Adrenal gland (tissue), 12 donors: ENCODE measurements around the gene MYCL. TPM values are rescaled to one million over a fixed set of nuclear protein-coding genes. Genes with fewer than 3 reads are reported as not detected.
A peak's percentile ranks its signal among the peaks of the same experiment; 100 is the strongest.
"Not testable (repeated sequence)": the region's sequence is repeated elsewhere in the genome, so short reads cannot be mapped to it uniquely, and the experiment has no call there.

ENCODE experiments used
- DNase-seq, 7 donors: peaks; one replicate each; pipeline ENCODE4 v3.0.0-alpha.2; 2019 to 2020
- H3K27ac ChIP-seq, 5 donors: fragments of 200-600 bp; sonication (generic) in 4 of 5; 1 replicate in 3 of 5; 2 replicates in 2 of 5; pipeline versions ENCODE4 v1.5.1 to v1.8.0; 2016 to 2020; ENCODE audit warnings: mild to moderate bottlenecking in 1 of 5
- H3K27me3 ChIP-seq: fragments of 200-600 bp; 2 replicates; pipeline ENCODE4 v1.8.0; 2021
- H3K36me3 ChIP-seq, 2 donors: fragments of 200-600 bp; replicated peaks in 1 of 2; 1 replicate in 1 of 2; 2 replicates in 1 of 2; pipeline versions ENCODE4 v1.5.1 to v1.8.0; 2018 to 2022
- H3K4me1 ChIP-seq, 2 donors: fragments of 200-600 bp; replicated peaks in 1 of 2; 1 replicate in 1 of 2; 2 replicates in 1 of 2; pipeline versions ENCODE4 v1.5.1 to v1.8.0; 2018 to 2021
- H3K4me3 ChIP-seq, 4 donors: fragments of 200-600 bp; sonication (generic) in 3 of 4; one replicate each; pipeline ENCODE4 v1.5.1; 2016 to 2018
- H3K9me3 ChIP-seq, 3 donors: fragments of 200-600 bp; sonication (generic) in 1 of 3; replicated peaks in 1 of 3; 1 replicate in 2 of 3; 2 replicates in 1 of 3; pipeline versions ENCODE4 v1.5.1 to v1.8.0; 2016 to 2021
- POLR2A ChIP-seq, 2 donors: fragments of 450-650 bp; IDR thresholded peaks; one replicate each; pipeline ENCODE4 v1.6.1; 2017; ENCODE audit warnings: antibody characterized with exemption in 2 of 2, mild to moderate bottlenecking in 2 of 2, moderate library complexity in 1 of 2
- WGBS, 4 donors: extraction: QIAGEN DNeasy Blood & Tissue Kit in 2 of 4; methylation state at CpG; one replicate each; pipeline versions ENCODE4 v1.1.5 to v1.1.7; 2013 to 2017; 5-methylcytosine and 5-hydroxymethylcytosine counted together
- intact Hi-C, 2 donors: fragments of 100-400 bp; cut with DNase I; formaldehyde crosslinking; loops; one replicate each; pipeline versions ENCODE4 v1.14.1 to v1.15.0; 2022 to 2023
- polyA plus RNA-seq, 3 donors: library from polyadenylated mRNA; stranded (reverse); fragments of 200-250 nt in 2 of 3; fragments of 350-450 nt in 1 of 3; fragmentation: Illumina TruSeq in 1 of 3; extraction: RNeasy Lipid Tissue Mini Kit (QIAGEN cat#74804) in 1 of 3; gene quantifications; one replicate each; pipeline ENCODE4 v1.2.3, GENCODE V29; 2013 to 2014
- total RNA-seq, 9 donors: library from RNA; depleted of rRNA in 4 of 9; stranded (reverse); fragments of >200 nt in 4 of 9; fragments of 120-200 nt in 1 of 9; fragmentation: NEBNext Ultra II Directional in 1 of 9; extraction: Animal tissue kit (Norgen Biotek cat#: 25700) in 1 of 9; gene quantifications; one replicate each; pipeline versions ENCODE4 v1.1.0 to v1.2.4, GENCODE V29; 2013 to 2023
- TF ChIP-seq, protein P1 (sequence below), 6 experiments: fragments of 450-650 bp in 4 of 6; fragments of 200-600 bp in 2 of 6; sonication (generic) in 1 of 6; IDR thresholded peaks; 1 replicate in 5 of 6; 2 replicates in 1 of 6; pipeline versions ENCODE4 v1.5.1 to v1.8.0; 2016 to 2021; ENCODE audit warnings: antibody characterized with exemption in 6 of 6, mild to moderate bottlenecking in 2 of 6, moderate library complexity in 1 of 6
- donor health status: healthy with polysubstance abuse.
- donor health status: Bipolar disorder and iron deficiency.
- donor health status: DM: yes; HTN: yes; CAD: no.
- donor health status: DM: no; HTN: no; CAD: no.
- donor health status: DM: no; HTN: no; CAD: no.
- donor health status: DM: yes; HTN: yes; CAD: no.

The MYCL gene
- total and polyA plus RNA-seq, 12 donors = 0.07 to 0.69 (median 0.36) TPM; not detected in 1

DNA sequence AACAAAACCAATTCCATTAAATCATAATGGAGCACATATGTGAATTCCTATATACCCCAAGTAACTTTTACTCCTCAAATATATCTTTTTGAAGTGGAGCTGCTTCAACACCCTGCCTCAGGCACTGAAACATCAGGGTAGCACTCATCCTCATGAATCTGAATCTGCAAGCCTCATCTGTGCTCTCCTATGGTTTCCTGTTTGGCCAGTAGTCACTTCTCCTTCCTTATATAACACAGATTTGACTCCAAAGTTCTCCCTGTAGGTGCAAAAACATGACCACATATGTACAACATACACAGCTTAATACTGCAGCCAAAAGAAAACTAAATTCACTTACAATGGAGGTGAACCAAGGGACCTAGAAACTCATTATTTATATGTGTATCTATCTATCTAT lies 25.6 kb downstream of the MYCL start:
- TF ChIP-seq, protein P1, sequence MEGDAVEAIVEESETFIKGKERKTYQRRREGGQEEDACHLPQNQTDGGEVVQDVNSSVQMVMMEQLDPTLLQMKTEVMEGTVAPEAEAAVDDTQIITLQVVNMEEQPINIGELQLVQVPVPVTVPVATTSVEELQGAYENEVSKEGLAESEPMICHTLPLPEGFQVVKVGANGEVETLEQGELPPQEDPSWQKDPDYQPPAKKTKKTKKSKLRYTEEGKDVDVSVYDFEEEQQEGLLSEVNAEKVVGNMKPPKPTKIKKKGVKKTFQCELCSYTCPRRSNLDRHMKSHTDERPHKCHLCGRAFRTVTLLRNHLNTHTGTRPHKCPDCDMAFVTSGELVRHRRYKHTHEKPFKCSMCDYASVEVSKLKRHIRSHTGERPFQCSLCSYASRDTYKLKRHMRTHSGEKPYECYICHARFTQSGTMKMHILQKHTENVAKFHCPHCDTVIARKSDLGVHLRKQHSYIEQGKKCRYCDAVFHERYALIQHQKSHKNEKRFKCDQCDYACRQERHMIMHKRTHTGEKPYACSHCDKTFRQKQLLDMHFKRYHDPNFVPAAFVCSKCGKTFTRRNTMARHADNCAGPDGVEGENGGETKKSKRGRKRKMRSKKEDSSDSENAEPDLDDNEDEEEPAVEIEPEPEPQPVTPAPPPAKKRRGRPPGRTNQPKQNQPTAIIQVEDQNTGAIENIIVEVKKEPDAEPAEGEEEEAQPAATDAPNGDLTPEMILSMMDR (IDR thresholded peaks at IDR 0.05) = no peak
- no peak for TF ChIP-seq POLR2A (IDR thresholded peaks at IDR 0.05)
- no peak overlapping the region for H3K4me3 ChIP-seq
- no peaks in the 10 kb centered on the region for H3K27me3 ChIP-seq
- no peak for DNase-seq
- peaks cover 18 to 33% of the 10 kb centered on the region in 2 donors for H3K4me1 ChIP-seq
- intact Hi-C loops = no loop called here
- no peaks in the 10 kb centered on the region for H3K36me3 ChIP-seq
- no peaks in the 10 kb centered on the region for H3K9me3 ChIP-seq
- no peak overlapping the region for H3K27ac ChIP-seq

DNA sequence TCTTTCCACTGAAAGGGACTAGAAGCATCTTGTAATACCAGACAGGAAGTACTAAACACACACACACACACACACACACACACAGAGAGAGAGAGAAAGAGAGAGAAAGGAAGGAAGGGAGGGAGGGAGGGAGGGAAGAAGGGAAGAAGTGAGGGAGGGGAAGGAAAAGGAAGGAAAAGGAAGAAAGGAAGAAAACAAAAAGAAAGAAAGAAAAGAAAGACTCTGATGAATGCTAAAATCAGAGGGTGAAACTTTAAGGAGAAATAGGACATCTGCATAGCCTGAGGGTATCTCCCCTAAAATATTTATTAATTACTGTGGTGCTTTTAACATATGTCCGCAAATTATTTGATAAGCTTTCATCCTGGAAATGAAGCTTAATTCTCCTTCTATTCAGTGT lies 29.0 kb downstream of the MYCL start:
- intact Hi-C loops = no loop called here
- H3K27me3 ChIP-seq = no peaks in the 10 kb centered on the region
- no peaks in the 10 kb centered on the region for H3K36me3 ChIP-seq
- peaks cover 12 to 20% of the 10 kb centered on the region in 2 donors for H3K4me1 ChIP-seq
- no peak for DNase-seq
- TF ChIP-seq, protein P1 (IDR thresholded peaks at IDR 0.05) = no peak
- TF ChIP-seq POLR2A (IDR thresholded peaks at IDR 0.05) = no peak
- 79 to 97% (median 87%) methylated on average over 1 of the region's 1 CpG for WGBS, 4 donors
- no peak overlapping the region for H3K4me3 ChIP-seq
- H3K27ac ChIP-seq = no peak overlapping the region
- H3K9me3 ChIP-seq = no peaks in the 10 kb centered on the region

DNA sequence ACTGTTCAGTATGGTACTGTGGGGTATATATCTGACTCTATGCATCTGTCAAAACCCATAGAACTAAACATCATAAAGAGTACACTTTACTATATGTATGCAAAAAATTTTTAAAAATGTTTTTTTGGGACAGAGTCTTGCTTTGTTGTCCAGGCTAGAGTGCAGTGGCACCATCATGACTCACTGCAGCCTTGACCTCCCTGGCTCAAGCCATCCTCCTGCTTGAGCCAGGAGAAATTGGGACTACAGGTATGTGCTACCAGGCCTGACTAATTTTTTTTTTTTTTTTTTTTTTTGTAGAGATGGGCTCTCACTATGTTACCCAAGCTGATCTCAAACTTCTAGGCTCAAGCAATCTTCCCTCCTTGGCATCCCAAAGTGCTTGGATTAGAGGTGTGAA lies 29.9 kb downstream of the MYCL start:
- DNase-seq = peak in 5 of 7 donors; percentile 29 to 44 (median 41)
- no peaks in the 10 kb centered on the region for H3K36me3 ChIP-seq
- H3K27me3 ChIP-seq = no peaks in the 10 kb centered on the region
- no peak overlapping the region for H3K27ac ChIP-seq
- TF ChIP-seq, protein P1 (IDR thresholded peaks at IDR 0.05) = no peak
- no peak for TF ChIP-seq POLR2A (IDR thresholded peaks at IDR 0.05)
- no peaks in the 10 kb centered on the region for H3K9me3 ChIP-seq
- H3K4me3 ChIP-seq = no peak overlapping the region
- H3K4me1 ChIP-seq = peaks cover 4 to 14% of the 10 kb centered on the region in 2 donors
- intact Hi-C loops = no loop called here

DNA sequence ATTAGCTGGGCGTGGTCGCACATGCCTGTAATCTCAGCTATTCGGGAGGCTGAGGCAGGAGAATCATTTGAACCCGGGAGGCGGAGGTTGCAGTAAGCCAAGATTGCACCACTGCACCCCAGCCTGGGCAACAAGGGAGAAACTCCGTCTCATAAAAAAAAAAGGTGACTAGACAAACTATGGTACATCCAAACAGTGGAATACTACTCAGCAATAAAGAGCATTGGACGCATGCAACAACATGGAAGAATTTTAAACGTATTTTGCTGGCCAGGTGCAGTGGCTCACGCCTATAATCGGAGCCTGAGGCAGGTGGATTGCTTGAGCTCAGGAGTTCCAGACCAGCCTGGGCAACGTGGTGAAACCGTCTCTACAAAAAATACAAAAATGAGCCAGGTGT lies 30.7 kb downstream of the MYCL start:
- intact Hi-C loops, DNase-seq: not testable (repeated sequence)

DNA sequence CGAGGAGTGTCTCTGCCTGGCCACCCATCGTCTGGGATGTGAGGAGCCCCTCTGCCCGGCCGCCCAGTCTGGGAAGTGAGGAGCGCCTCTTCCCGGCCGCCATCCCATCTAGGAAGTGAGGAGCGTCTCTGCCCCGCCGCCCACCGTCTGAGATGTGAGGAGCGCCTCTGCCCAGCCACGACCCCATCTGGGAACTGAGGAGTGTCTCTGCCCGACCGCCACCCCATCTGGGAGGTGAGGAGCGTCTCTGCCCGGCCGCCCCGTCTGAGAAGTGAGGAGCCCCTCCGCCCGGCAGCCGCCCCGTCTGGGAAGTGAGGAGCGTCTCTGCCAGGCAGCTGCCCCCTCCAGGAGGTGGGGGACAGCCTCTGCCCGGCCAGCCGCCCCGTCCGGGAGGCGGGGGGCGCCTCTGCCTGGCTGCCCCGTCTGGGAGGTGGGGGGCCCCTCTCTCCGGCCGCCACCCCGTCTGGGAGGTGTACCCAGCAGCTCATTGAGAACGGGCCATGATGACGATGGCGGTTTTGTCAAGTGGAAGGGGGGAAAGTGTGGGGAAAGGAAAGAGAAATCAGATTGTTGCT lies 32.1 kb downstream of the MYCL start:
- H3K4me1 ChIP-seq, H3K36me3 ChIP-seq, H3K27ac ChIP-seq, H3K9me3 ChIP-seq, intact Hi-C loops, DNase-seq, H3K4me3 ChIP-seq, H3K27me3 ChIP-seq: not testable (repeated sequence)
- WGBS, 4 donors = 93 to 97% (median 97%) methylated on average over 6 to 34 of the region's 37 CpGs

More for the DNA sequence above, 30.7 kb downstream of the MYCL start:
- not testable (repeated sequence) for H3K27me3 ChIP-seq, H3K36me3 ChIP-seq, H3K27ac ChIP-seq, H3K4me3 ChIP-seq, H3K9me3 ChIP-seq
- peaks cover 4 to 11% of the 10 kb centered on the region in 2 donors for H3K4me1 ChIP-seq
- 96 to 99% (median 98%) methylated on average over 12 of the region's 12 CpGs for WGBS, 4 donors
